Activated B cell treated with CpG ODN at 0.5 μM for 24 hours (primary cell): ENCODE data around the gene RABL6. TPM values are rescaled to one million over a fixed set of nuclear protein-coding genes. Genes with fewer than 3 reads are reported as not detected.
"Not testable (repeated sequence)": the region's sequence is repeated elsewhere in the genome, so short reads cannot be mapped to it uniquely, and the experiment has no call there.

Experiments used
- ATAC-seq: fragments of 200-7000 bp; cut with Tn5 transposase; one replicate; pipeline ENCODE4 v1.10.0; 2021; ENCODE audit warnings: low read depth, mild to moderate bottlenecking, moderate library complexity
- CTCF ChIA-PET: fragments of 350-600 bp; sonication (Branson Sonifier 250); formaldehyde crosslinking; loops from one replicate; lab custom pipeline; 2021; ENCODE audit warnings: antibody characterized with exemption; lab: Charles Lee
- POLR2A ChIA-PET: fragments of 350-600 bp; sonication (Branson Sonifier 250); formaldehyde crosslinking; loops from one replicate; lab custom pipeline; 2021; ENCODE audit warnings: antibody characterized with exemption; lab: Charles Lee
- DNase-seq: peaks from one replicate; pipeline ENCODE4 v3.0.0; 2022
- H3K27ac Mint-ChIP-seq: one replicate; pipeline ENCODE4 v1.8.0; 2020; ENCODE audit warnings: mixed read lengths
- H3K27me3 Mint-ChIP-seq: one replicate; pipeline ENCODE4 v1.8.0; 2021; ENCODE audit warnings: mixed read lengths
- H3K36me3 Mint-ChIP-seq: one replicate; pipeline ENCODE4 v1.8.0; 2021; ENCODE audit warnings: low read depth, mixed read lengths
- H3K4me1 Mint-ChIP-seq: one replicate; pipeline ENCODE4 v1.8.0; 2021; ENCODE audit warnings: mixed read lengths
- H3K4me3 Mint-ChIP-seq: one replicate; pipeline ENCODE4 v1.8.0; 2020; ENCODE audit warnings: mild to moderate bottlenecking, mixed read lengths
- H3K9me3 Mint-ChIP-seq: one replicate; pipeline ENCODE4 v1.8.0; 2020; ENCODE audit warnings: mixed read lengths
- CTCF ChIP-seq: fragments of 200-600 bp; IDR thresholded peaks from one replicate; pipeline ENCODE4 v1.8.0; 2022; ENCODE audit warnings: antibody characterized with exemption, mild to moderate bottlenecking
- intact Hi-C: fragments of 100-400 bp; cut with micrococcal nuclease; formaldehyde crosslinking; loops from one replicate; pipeline ENCODE4 v1.15.1; 2024
- total RNA-seq: library from RNA; stranded (reverse); gene quantifications from 2 replicates; pipeline ENCODE4 v1.2.3, GENCODE V29; 2022

RABL6 gene
- total RNA-seq, 1 donor from 2014 or later: 75.0 TPM

GRCh38 chr9:136798708-136799078 is 9.1 kb upstream of the RABL6 start:
- DNase-seq (no peak), ATAC-seq (no peak)
- TF ChIP-seq CTCF: no peak
- no peak overlapping the region for H3K27ac Mint-ChIP-seq
- intact Hi-C loops: loop anchor here (10.0 kb wide), 1 partner anchor 756 kb away; the partner anchor contains the start of genes MRPL41 and PNPLA7
- no peaks in the 10 kb centered on the region for H3K9me3 Mint-ChIP-seq
- no peak overlapping the region for H3K4me3 Mint-ChIP-seq
- H3K36me3 Mint-ChIP-seq: no peaks in the 10 kb centered on the region
- H3K4me1 Mint-ChIP-seq: peaks cover 28% of the 10 kb centered on the region
- CTCF ChIA-PET: interaction anchor here (0.9 kb wide), 1 partner anchor 11 kb away, joined by 3 read pairs; no protein-coding TSS in a partner anchor
- H3K27me3 Mint-ChIP-seq: peaks cover 3% of the 10 kb centered on the region
- POLR2A ChIA-PET: interaction anchor here (1.1 to 1.9 kb wide), 2 partner anchors 8 to 194 kb away, joined by 3 to 4 read pairs; partner anchors contain the start of gene PAXX

- TF ChIP-seq CTCF: no peak
- H3K27ac Mint-ChIP-seq: no peak overlapping the region
- peaks cover 28% of the 10 kb centered on the region for H3K4me1 Mint-ChIP-seq
- no peaks in the 10 kb centered on the region for H3K9me3 Mint-ChIP-seq
- ChIA-PET CTCF (interaction anchor here (0.9 kb wide), 1 partner anchor 12 kb away, joined by 3 read pairs; no protein-coding TSS in a partner anchor), POLR2A (interaction anchor here (0.6 to 1.9 kb wide), 8 partner anchors 8 to 193 kb away, joined by 3 to 7 read pairs (median 4); partner anchors contain the start of gene PAXX)
- H3K36me3 Mint-ChIP-seq: peaks cover 4% of the 10 kb centered on the region
- intact Hi-C loops: loop anchor here (10.0 kb wide), 1 partner anchor 756 kb away; the partner anchor contains the start of genes MRPL41 and PNPLA7
- DNase-seq (no peak), ATAC-seq (no peak)
- H3K27me3 Mint-ChIP-seq: peaks cover 3% of the 10 kb centered on the region
- H3K4me3 Mint-ChIP-seq: no peak overlapping the region
These were observed 8.5 kb upstream of the RABL6 start for GRCh38 chr9:136799079-136799853.

GRCh38 chr9:136799854-136800657 is 7.7 kb upstream of the RABL6 start:
- Mint-ChIP-seq H3K9me3 (no peaks in the 10 kb centered on the region), H3K4me3 (peak overlapping the region; percentile 80), H3K36me3 (peaks cover 5% of the 10 kb centered on the region), H3K27ac (no peak overlapping the region), H3K27me3 (peaks cover 3% of the 10 kb centered on the region), H3K4me1 (peaks cover 28% of the 10 kb centered on the region)
- ChIA-PET CTCF (interaction anchor here (2.1 kb wide), 1 partner anchor 247 kb away, joined by 5 read pairs; the partner anchor contains the start of gene NPDC1), POLR2A (interaction anchor here (0.5 to 1.4 kb wide), 11 partner anchors 8 to 449 kb away, joined by 3 to 10 read pairs (median 4); partner anchors contain the start of genes FUT7 and PAXX)
- intact Hi-C loops: loop anchor here (1.0 to 10.0 kb wide), 2 partner anchors 9 to 755 kb away; partner anchors contain the start of genes MRPL41, PNPLA7 and TMEM141
- TF ChIP-seq CTCF: no peak
- DNase-seq: peak; percentile 66
- ATAC-seq: peak; percentile 85

GRCh38 chr9:136802321-136802720 is 5.4 kb upstream of the RABL6 start:
- Mint-ChIP-seq H3K36me3 (peaks cover 8% of the 10 kb centered on the region), H3K27me3 (no peaks in the 10 kb centered on the region), H3K27ac (no peak overlapping the region), H3K4me3 (no peak overlapping the region), H3K4me1 (peaks cover 34% of the 10 kb centered on the region), H3K9me3 (no peaks in the 10 kb centered on the region)
- ATAC-seq: no peak
- ChIA-PET CTCF (interaction anchor here (1.4 to 1.5 kb wide), 2 partner anchors 12 to 233 kb away, joined by 3 read pairs; no protein-coding TSS in a partner anchor), POLR2A (interaction anchor here (0.6 kb wide), 1 partner anchor 349 kb away, joined by 4 read pairs; no protein-coding TSS in a partner anchor)
- no peak for DNase-seq
- TF ChIP-seq CTCF: no peak
- intact Hi-C loops: no loop called here

- H3K27ac Mint-ChIP-seq, H3K36me3 Mint-ChIP-seq, intact Hi-C loops, H3K4me3 Mint-ChIP-seq, H3K9me3 Mint-ChIP-seq, H3K27me3 Mint-ChIP-seq, ATAC-seq, DNase-seq: not testable (repeated sequence)
- H3K4me1 Mint-ChIP-seq: peaks cover 34% of the 10 kb centered on the region
- ChIA-PET POLR2A (interaction anchor here (0.7 kb wide), 1 partner anchor 283 kb away, joined by 3 read pairs; no protein-coding TSS in a partner anchor), CTCF (interaction anchor here (1.4 kb wide), 1 partner anchor 13 kb away, joined by 3 read pairs; no protein-coding TSS in a partner anchor)
These were observed 4.7 kb upstream of the RABL6 start for GRCh38 chr9:136803009-136803550.
